WTC11 (cell line): ENCODE results near the gene PRR18.

ENCODE experiments used
- ESRRA ChIP-seq: sonication (generic); formaldehyde crosslinking; IDR thresholded peaks from 2 replicates; pipeline ENCODE4 v1.8.1; 2022; ENCODE audit warnings: mild to moderate bottlenecking, missing genetic modification reagents, borderline replicate concordance
- MXD4 ChIP-seq: fragments of 250-450 bp; sonication (Bioruptor Pico); IDR thresholded peaks from 2 replicates; pipeline ENCODE4 v1.8.0; 2021; ENCODE audit warnings: mild to moderate bottlenecking, moderate library complexity, borderline replicate concordance
- ZNF232 ChIP-seq: sonication (generic); formaldehyde crosslinking; IDR thresholded peaks from 2 replicates; pipeline ENCODE4 v1.8.0; 2022; ENCODE audit warnings: mild to moderate bottlenecking, missing genetic modification reagents
- ZNF423 ChIP-seq: fragments of 250-450 bp; sonication (Bioruptor Pico); IDR thresholded peaks from 2 replicates; pipeline ENCODE4 v2.1.2; 2022; ENCODE audit warnings: mild to moderate bottlenecking, moderate library complexity
- TF ChIP-seq, protein P1 (sequence below): sonication (generic); formaldehyde crosslinking; IDR thresholded peaks from 2 replicates; pipeline ENCODE4 v1.8.0; 2022; ENCODE audit warnings: mild to moderate bottlenecking, missing genetic modification reagents
- TF ChIP-seq, protein P2 (sequence below): fragments of 200-600 bp; IDR thresholded peaks from 2 replicates; pipeline ENCODE4 v1.8.0; 2022; ENCODE audit warnings: antibody characterized with exemption

DNA sequence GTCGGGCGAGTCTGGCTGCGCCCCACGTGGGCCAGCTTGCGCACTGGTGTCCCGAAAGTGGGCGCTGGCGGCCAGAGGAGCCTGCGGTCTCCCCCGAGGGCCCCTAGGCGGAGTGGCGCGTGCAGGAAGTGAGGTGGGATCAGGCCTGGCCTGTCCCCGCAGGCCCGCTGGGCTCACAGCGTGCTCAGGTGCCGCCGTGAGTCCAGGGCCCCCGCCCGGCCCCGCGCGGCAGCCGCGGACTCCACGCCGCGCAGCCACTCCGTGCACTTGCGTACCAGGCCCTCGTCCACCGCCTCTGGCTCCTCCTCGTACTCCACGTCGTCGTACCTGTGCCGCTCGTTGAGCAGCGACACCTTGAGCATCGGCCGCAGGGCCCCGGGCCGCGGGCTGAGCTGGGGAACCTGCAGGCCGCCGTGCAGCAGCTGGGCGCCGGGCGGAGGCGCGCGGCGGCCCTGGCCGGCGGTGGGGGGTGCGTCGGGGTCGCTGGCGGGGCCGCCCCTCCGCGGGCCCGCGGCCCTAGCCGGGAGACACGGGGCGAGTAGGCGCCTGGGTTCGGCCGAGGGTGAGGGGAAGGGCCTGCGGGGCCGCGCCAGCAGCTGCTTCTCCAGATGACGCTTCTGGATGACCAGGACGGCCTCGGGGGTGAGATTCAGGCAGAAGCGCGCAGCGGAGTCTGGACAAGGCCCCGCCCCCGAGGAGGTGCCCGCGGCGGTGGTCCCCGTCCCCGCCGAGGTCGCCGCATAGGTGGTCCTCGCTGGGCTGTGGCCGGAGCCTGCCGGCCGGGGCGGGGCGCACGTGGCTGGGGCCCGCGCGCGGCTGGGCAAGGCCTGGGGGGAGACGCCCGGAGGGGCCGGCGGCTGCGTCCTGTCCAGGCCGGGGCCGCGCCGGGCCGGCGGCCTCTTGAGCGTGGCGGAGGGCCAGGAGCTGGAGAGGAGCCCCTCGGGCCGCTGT is 835 bp downstream of the PRR18 start:
- TF ChIP-seq, protein P1, sequence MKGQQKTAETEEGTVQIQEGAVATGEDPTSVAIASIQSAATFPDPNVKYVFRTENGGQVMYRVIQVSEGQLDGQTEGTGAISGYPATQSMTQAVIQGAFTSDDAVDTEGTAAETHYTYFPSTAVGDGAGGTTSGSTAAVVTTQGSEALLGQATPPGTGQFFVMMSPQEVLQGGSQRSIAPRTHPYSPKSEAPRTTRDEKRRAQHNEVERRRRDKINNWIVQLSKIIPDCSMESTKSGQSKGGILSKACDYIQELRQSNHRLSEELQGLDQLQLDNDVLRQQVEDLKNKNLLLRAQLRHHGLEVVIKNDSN (CRISPR knock-in tag), result peak; percentile 20; the same call in 1 of the 2 replicates
- TF ChIP-seq, protein P2, sequence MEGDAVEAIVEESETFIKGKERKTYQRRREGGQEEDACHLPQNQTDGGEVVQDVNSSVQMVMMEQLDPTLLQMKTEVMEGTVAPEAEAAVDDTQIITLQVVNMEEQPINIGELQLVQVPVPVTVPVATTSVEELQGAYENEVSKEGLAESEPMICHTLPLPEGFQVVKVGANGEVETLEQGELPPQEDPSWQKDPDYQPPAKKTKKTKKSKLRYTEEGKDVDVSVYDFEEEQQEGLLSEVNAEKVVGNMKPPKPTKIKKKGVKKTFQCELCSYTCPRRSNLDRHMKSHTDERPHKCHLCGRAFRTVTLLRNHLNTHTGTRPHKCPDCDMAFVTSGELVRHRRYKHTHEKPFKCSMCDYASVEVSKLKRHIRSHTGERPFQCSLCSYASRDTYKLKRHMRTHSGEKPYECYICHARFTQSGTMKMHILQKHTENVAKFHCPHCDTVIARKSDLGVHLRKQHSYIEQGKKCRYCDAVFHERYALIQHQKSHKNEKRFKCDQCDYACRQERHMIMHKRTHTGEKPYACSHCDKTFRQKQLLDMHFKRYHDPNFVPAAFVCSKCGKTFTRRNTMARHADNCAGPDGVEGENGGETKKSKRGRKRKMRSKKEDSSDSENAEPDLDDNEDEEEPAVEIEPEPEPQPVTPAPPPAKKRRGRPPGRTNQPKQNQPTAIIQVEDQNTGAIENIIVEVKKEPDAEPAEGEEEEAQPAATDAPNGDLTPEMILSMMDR, result no peak
- 0 out of 2 replicates have a peak, but pooled peaks have one; percentile 65 for TF ChIP-seq ESRRA (CRISPR knock-in tag)
- TF ChIP-seq ZNF423 (CRISPR knock-in tag), result no peak
- TF ChIP-seq ZNF232 (CRISPR knock-in tag), result no peak; the same call in 1 of the 2 replicates
- TF ChIP-seq MXD4, result no peak
